ENCODE results near the gene ZC3H4.
"Not testable (repeated sequence)": the region's sequence is repeated elsewhere in the genome, so short reads cannot be mapped to it uniquely, and the experiment has no call there.

Gene ZC3H4

GRCh38 chr19:47112997-47113849, at the start of gene ZC3H4:
Gene ZC3H4, minus strand, starts transcription at chr19:47113776. Its CDS starts 1,192 bp downstream, at chr19:47112584.
- DNase-seq, result peak; percentile 99

GRCh38 chr19:47161876-47162489, 48.4 kb upstream of the ZC3H4 start:
- DNase-seq, result no peak

- DNase-seq, result no peak
Measured at GRCh38 chr19:47158879-47159503, 45.4 kb upstream of the ZC3H4 start.

GRCh38 chr19:47158367-47158791, 44.8 kb upstream of the ZC3H4 start:
- DNase-seq, result no peak

GRCh38 chr19:47157431-47158321, 44.1 kb upstream of the ZC3H4 start:
- DNase-seq, result no peak

- DNase-seq, result no peak
Measured at GRCh38 chr19:47156861-47157430, 43.4 kb upstream of the ZC3H4 start.

- DNase-seq, result no peak
Measured at GRCh38 chr19:47155148-47155547, 41.6 kb upstream of the ZC3H4 start.

GRCh38 chr19:47153266-47153665, 39.7 kb upstream of the ZC3H4 start:
- no peak for DNase-seq

GRCh38 chr19:47152632-47153031, 39.1 kb upstream of the ZC3H4 start:
- peak; percentile 58 for DNase-seq

GRCh38 chr19:47152205-47152604, 38.6 kb upstream of the ZC3H4 start:
- DNase-seq, result peak; percentile 67

GRCh38 chr19:47151627-47152026, 38.1 kb upstream of the ZC3H4 start:
- DNase-seq, result no peak

- no peak for DNase-seq
Measured at GRCh38 chr19:47146920-47147319, 33.3 kb upstream of the ZC3H4 start.

- no peak for DNase-seq
Measured at GRCh38 chr19:47145639-47146486, 32.3 kb upstream of the ZC3H4 start.

- no peak for DNase-seq
Measured at GRCh38 chr19:47144630-47145029, 31.1 kb upstream of the ZC3H4 start.

- DNase-seq, result no peak
Measured at GRCh38 chr19:47143322-47144073, 29.9 kb upstream of the ZC3H4 start.

- DNase-seq, result no peak
Measured at GRCh38 chr19:47142779-47143178, 29.2 kb upstream of the ZC3H4 start.

- no peak for DNase-seq
Measured at GRCh38 chr19:47141695-47142094, 28.1 kb upstream of the ZC3H4 start.

GRCh38 chr19:47141252-47141651, 27.7 kb upstream of the ZC3H4 start:
- DNase-seq, result not testable (repeated sequence)

- DNase-seq, result no peak
Measured at GRCh38 chr19:47135156-47135555, 21.6 kb upstream of the ZC3H4 start.

- DNase-seq, result no peak
Measured at GRCh38 chr19:47134545-47134944, 21.0 kb upstream of the ZC3H4 start.

- DNase-seq, result no peak
Measured at GRCh38 chr19:47133021-47133471, 19.5 kb upstream of the ZC3H4 start.

All from NCI-H748 treated with DMSO at 0.1 percent for 48 hours (cell line).